PC-9 (cell line): ENCODE data around the gene ASTN2.

ENCODE experiments used
- CTCF ChIP-seq: fragments of 200-600 bp; sonication (generic); conservative IDR thresholded peaks from 2 replicates; pipeline ENCODE4 v1.6.1; 2017; ENCODE audit warnings: mixed run types, antibody characterized with exemption, mild to moderate bottlenecking, moderate library complexity
- EZH2 ChIP-seq: fragments of 200-600 bp; sonication (generic); IDR thresholded peaks from 2 replicates; pipeline ENCODE4 v1.8.0; 2017; ENCODE audit warnings: antibody characterized with exemption, low read depth

DNA sequence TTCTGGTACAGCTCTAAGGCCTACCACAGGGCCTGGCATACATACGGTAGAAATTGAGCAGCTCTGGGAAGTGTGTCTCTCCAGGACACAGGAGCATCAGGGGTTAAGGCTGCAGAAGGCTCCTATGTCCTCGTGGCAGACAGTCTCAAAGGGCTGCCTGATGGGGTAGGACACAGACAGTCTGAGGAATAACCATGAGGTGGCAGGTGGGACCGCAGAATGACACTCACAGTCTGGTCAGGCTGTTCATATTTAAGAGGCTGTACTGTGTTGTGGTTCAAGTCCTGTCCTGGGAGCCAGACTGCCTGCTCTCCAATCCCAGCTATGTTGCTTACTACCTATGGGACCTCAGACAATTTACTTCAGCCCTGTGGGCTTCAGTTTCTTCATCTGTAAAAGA lies 510.7 kb downstream of the ASTN2 start:
- TF ChIP-seq CTCF, result no peak
- TF ChIP-seq EZH2, result no peak
